ENCODE measurements around the gene CACFD1.

GRCh38 chr9:133430244-133430643, 29.5 kb upstream of the CACFD1 start:
- TF ChIP-seq CTCF (IDR thresholded peaks at IDR 0.05) (no peak), EZH2 (IDR thresholded peaks at IDR 0.05; ENCODE audit: borderline replicate concordance, insufficient read depth, low read depth, low read length, poor library complexity, severe bottlenecking) (no peak)
